ENCODE results near the gene SNRNP35.
"Not testable (repeated sequence)": the region's sequence is repeated elsewhere in the genome, so short reads cannot be mapped to it uniquely, and the experiment has no call there.

Gene SNRNP35

GRCh38 chr12:123449856-123450255 is 8.1 kb upstream of the SNRNP35 start:
- no peak for DNase-seq

GRCh38 chr12:123450636-123451035 is 7.3 kb upstream of the SNRNP35 start:
- no peak for DNase-seq

GRCh38 chr12:123452276-123452550 is 5.7 kb upstream of the SNRNP35 start:
- DNase-seq: not testable (repeated sequence)

GRCh38 chr12:123453165-123453564 is 4.8 kb upstream of the SNRNP35 start:
- no peak for DNase-seq

- not testable (repeated sequence) for DNase-seq
These were observed 5.2 kb downstream of the SNRNP35 start for GRCh38 chr12:123463174-123463573.

DNA sequence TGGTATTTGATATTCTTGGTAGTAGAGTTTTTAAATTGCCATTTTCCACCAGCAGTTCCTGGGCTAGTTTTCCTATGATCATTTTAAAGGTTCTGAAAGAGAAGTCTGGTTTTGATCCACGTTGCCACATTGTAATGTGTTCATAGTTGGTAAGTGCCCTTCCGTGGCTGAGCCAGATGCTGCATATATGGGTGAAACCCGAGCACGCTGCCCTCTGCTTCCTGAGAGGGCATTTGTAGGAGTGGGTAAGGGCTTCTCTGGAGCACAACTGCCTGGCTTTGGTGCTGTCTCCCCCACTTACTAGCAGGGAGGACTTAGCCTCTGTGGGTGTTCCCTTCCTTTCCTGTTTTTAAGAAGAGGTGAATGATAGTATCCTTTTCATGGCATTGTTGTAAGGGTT is 7.1 kb downstream of the SNRNP35 start:
- no peak for DNase-seq

GRCh38 chr12:123468786-123469185 is 10.8 kb downstream of the SNRNP35 start:
- no peak for DNase-seq

DNA sequence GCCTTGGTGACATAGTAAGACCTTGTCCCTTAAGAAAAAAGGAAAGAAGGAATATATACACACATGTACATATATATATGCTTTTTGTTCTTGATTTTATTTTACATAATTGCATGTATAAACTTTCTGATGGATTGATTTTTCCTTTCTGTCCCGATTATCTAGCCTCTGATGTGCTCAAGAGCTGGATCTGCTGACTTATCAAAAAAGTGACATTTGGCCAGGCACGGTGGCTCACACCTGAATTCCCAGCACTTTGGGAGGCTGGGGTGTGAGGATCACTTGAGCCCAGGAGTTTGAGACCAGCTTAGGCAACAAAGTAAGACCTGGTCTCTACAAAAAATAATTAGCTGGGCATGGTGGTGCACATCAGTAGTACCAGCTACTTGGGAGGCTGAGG is 12.0 kb downstream of the SNRNP35 start:
- DNase-seq: no peak

DNA sequence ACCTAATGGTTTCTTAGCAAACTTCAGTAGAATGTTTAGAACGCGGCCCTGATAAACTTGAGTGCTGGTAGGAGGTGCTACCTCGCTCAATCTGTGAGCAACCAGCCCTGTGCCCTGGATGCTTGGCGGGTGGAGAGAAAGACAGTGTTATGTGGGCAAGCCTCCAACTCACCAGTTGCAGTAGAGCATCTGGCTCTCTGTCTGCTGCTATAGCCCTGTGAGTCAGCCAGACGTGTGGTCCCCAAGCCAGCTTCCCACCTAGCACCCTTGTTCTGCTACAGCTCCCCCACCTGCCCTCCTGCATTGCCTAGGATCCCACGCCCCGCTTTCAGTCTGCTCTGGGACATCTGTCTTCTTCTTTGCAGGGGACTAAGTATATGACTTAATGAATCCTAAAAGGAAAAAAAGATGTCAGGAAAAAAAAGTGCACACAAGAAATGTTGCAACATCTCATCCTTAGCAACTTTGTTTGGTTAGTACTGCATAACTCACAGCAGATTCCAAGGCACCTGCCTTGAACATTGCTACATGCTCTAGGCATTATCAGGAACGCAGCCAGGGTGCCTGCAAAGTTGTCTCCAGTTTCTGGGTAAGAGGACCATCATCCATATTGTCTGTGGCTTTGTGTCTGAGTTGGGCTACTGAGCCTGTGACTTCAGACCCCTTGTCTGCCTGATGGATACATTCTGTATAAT is 13.6 kb downstream of the SNRNP35 start:
- DNase-seq: no peak

- DNase-seq: no peak
These were observed 14.5 kb downstream of the SNRNP35 start for GRCh38 chr12:123472438-123472849.

DNA sequence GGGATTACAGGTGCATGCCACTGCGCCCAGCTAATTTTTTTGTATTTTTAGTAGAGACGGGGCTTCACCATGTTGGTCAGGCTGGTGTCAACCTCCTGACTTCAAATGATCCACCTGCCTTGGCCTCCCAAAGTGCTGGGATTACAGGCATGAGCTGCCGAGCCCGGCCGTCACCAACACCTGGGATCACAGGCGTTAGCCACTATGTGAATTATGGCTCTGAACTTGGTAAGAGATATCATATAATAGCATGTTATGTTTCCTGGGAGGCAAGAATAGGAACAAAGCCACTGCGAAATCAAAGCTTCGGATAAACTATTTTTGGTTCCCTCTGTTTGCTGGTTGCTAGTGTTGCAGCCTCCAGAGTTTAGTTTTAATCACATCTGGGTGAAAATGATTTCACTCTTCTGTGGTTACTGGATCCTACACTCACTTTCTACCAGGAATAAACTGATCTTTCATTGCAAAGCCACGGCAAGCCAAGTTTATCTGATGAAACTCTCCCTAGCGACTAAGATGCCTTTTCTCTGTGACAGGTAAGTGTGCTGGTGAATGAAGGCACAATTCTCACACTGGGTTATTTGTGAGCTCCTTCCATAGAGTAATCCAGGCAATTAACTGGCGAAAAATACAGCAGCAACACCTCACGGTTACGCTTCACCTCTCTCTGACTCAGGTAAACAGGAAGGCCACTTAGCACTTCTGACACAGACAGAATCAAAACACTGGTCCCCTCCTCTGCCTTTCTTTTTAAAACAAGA is 16.7 kb downstream of the SNRNP35 start:
- DNase-seq: no peak

- no peak for DNase-seq
These were observed 17.3 kb downstream of the SNRNP35 start for GRCh38 chr12:123475246-123475703.

- no peak for DNase-seq
These were observed 20.1 kb downstream of the SNRNP35 start for GRCh38 chr12:123478069-123478468.

DNA sequence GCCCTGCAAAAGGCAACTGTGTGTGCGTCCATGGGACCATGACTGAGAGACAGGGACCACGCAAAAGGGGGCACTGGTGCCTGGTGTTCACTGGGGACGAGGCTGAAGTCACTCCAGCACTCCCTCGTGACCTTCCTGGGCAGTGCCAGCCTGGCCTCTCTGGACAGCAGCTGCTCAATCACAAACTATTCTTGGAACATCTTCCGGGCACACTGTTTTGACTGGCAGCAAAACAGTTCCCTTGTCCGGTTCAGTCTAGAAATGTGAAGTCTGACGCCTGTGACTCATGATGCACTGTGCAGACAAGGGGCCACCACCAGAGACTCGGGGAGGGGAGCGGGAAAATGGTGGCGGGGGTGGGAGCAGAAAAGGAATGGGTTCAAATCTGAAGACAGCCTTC is 20.8 kb downstream of the SNRNP35 start:
- DNase-seq: no peak

- DNase-seq: no peak
These were observed 21.7 kb downstream of the SNRNP35 start for GRCh38 chr12:123479442-123480180.

DNA sequence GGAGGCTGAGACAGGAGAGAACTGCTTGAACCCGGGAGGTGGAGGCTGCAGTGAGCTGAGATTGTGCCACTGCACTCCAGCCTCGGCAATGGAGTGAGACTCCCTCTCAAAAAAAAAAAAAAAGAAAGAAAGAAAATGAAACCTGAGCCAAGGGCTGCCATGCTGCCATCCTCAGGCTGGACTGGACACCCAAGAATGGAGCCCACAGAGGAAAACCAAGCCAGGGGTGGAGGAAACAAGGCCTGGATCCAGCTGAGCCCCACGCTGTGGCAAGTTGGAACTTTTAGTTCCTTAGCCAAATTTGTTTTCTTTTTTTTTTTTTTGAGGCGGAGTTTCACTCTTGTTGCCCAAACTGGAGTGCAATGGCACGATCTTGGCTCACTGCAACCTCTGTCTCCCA is 23.3 kb downstream of the SNRNP35 start:
- not testable (repeated sequence) for DNase-seq

- no peak for DNase-seq
These were observed 24.9 kb downstream of the SNRNP35 start for GRCh38 chr12:123482876-123483275.

DNA sequence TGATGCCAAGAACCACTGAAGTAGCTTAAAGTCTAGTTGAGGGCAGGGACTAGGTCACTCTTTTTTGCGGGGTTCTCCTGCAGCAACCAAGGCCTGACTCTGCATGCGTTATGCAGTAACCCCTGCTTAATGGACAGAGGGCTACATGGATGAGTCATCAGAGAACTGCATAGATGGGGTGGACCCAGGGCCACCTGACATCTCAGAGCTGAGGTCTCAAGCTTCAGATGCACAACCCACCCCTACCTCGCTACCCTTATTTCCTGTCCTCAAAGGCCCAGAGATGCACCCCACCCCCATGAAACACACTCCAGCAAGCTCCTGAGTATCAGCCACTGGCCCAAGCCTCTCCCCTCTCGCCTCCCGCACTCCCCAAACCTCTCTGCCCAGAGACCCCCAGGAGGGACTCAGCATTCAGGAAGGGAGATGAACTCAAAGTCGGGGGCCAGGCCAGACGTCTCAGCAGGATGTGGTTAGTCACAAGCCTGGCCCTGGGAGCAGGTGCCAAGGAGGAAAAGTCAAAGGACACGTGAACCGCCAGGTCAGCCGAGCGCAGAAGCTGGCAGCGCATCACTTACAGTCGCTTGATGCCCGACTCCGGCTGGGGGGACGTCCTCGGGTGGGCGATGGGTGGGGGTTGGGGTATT is 25.8 kb downstream of the SNRNP35 start:
- DNase-seq: no peak

DNA sequence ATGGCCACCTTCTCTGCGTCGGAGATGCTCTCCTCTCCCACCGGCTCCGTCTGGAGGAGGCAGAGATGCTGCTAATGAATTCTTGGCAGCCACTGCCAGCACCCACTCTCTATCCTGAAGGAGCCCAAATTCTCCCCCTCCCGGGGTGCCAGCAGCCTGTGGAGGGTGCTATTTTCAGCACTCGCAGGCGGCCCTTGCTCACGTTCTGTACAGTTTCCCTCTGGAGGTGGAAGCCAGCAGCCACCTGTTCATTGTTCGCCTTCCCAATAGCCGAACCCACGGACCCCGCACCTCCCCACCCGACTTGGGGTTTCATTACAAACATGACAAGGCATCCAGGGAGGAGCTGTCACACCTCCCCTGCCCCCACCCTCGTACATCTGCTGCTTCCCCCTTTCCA is 27.8 kb downstream of the SNRNP35 start:
- no peak for DNase-seq

- DNase-seq: no peak
These were observed 29.5 kb downstream of the SNRNP35 start for GRCh38 chr12:123487428-123487827.

DNA sequence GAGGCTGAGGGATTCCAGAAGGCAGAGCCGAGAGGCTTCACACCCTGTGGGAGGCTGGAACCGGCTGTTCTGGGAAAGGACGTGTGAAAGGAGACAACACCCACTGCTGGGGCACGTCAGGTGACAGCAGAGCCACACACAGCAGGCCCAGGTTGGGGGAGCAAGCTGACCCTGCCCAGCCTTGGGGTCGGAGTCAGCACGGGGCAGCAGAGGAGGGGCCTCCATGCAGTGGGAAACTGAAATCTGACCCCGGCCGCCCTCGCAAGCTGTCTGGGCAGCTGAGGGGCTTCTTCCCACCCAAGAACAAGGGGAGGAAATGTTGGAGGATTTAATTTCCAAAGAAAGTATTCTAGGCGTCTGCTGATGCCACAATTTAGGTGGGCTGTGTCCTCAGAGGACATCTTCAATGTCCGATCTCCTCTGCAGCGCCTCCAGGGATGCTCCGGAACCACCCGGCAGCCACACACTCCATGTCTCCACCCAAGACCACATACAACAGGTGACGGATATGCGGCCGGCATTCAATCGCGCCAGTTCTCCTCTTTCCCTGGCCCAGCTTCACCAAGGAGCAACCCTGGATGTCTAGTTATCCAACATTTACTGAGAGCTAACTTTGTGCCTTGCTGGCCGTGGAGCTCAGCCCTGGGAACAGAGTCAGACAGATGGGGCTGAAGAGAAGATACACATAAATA is 30.7 kb downstream of the SNRNP35 start:
- no peak for DNase-seq

GRCh38 chr12:123489580-123489979 is 31.6 kb downstream of the SNRNP35 start:
- DNase-seq: no peak

- DNase-seq: no peak
These were observed 32.1 kb downstream of the SNRNP35 start for GRCh38 chr12:123490089-123490488.
